ENCODE data around the gene PROC. TPM values are rescaled to one million over a fixed set of nuclear protein-coding genes. Genes with fewer than 3 reads are reported as not detected.

The PROC gene
- total RNA-seq, 4 donors from 2014 or later, result 1.3 to 6.3 (median 1.6) TPM; not detected in 1

- Histone ChIP-seq H3K4me3 (no peak overlapping the region), H3K9me3 (no peaks in the 10 kb centered on the region), H3K36me3 (no peaks in the 10 kb centered on the region), H3K4me1 (peaks cover 0 to 25% (median 10%) of the 10 kb centered on the region in 4 donors), H3K27ac (peak overlapping the region in 2 of 4 donors; percentile 54 to 68), H3K27me3 (no peaks in the 10 kb centered on the region)
- DNase-seq, result peak; percentile 39 to 94 (median 84)
- peak in 1 of 2 donors; percentile 33 for TF ChIP-seq POLR2A (IDR thresholded peaks at IDR 0.05)
- no peak for TF ChIP-seq CTCF (IDR thresholded peaks at IDR 0.05)
These were observed 20.0 kb upstream of the PROC start for GRCh38 chr2:127398239-127398590.

GRCh38 chr2:127400533-127400896 is 17.7 kb upstream of the PROC start:
- no peak for TF ChIP-seq CTCF (IDR thresholded peaks at IDR 0.05)
- TF ChIP-seq POLR2A (IDR thresholded peaks at IDR 0.05), result no peak
- Histone ChIP-seq H3K36me3 (no peaks in the 10 kb centered on the region), H3K27me3 (no peaks in the 10 kb centered on the region), H3K27ac (peak overlapping the region in 3 of 4 donors; percentile 80 to 95 (median 85)), H3K4me1 (peaks cover 2 to 36% (median 10%) of the 10 kb centered on the region in 4 donors), H3K4me3 (peak overlapping the region in 2 of 4 donors; percentile 38 to 46), H3K9me3 (no peaks in the 10 kb centered on the region)
- peak in 2 of 3 donors; percentile 79 to 85 for DNase-seq

GRCh38 chr2:127400897-127401756 is 17.1 kb upstream of the PROC start:
- TF ChIP-seq CTCF (IDR thresholded peaks at IDR 0.05) (no peak), POLR2A (IDR thresholded peaks at IDR 0.05) (no peak)
- Histone ChIP-seq H3K9me3 (no peaks in the 10 kb centered on the region), H3K27ac (peak overlapping the region in 3 of 4 donors; percentile 80 to 95 (median 85)), H3K27me3 (no peaks in the 10 kb centered on the region), H3K4me3 (peak overlapping the region in 2 of 4 donors; percentile 38 to 46), H3K4me1 (peaks cover 2 to 40% (median 11%) of the 10 kb centered on the region in 4 donors), H3K36me3 (no peaks in the 10 kb centered on the region)
- DNase-seq, result peak in 2 of 3 donors; percentile 93 to 96

- Histone ChIP-seq H3K4me3 (peak overlapping the region in 1 of 4 donors; percentile 38), H3K27ac (peak overlapping the region in 3 of 4 donors; percentile 80 to 95 (median 85)), H3K4me1 (peaks cover 2 to 42% (median 12%) of the 10 kb centered on the region in 4 donors), H3K36me3 (no peaks in the 10 kb centered on the region), H3K27me3 (no peaks in the 10 kb centered on the region), H3K9me3 (no peaks in the 10 kb centered on the region)
- TF ChIP-seq CTCF (IDR thresholded peaks at IDR 0.05) (no peak), POLR2A (IDR thresholded peaks at IDR 0.05) (peak; percentile 76 to 82)
- DNase-seq, result peak in 2 of 3 donors; percentile 77 to 86
These were observed 16.2 kb upstream of the PROC start for GRCh38 chr2:127401757-127402695.

- peaks cover 8 to 40% (median 12%) of the 10 kb centered on the region in 4 donors for H3K4me1 ChIP-seq
- H3K27ac ChIP-seq, result no peak overlapping the region
- no peaks in the 10 kb centered on the region for H3K27me3 ChIP-seq
- H3K9me3 ChIP-seq, result no peaks in the 10 kb centered on the region
- H3K4me3 ChIP-seq, result no peak overlapping the region
- H3K36me3 ChIP-seq, result no peaks in the 10 kb centered on the region
- TF ChIP-seq CTCF (IDR thresholded peaks at IDR 0.05) (no peak), POLR2A (IDR thresholded peaks at IDR 0.05) (no peak)
- no peak for DNase-seq
These were observed 14.8 kb upstream of the PROC start for GRCh38 chr2:127403460-127403859.
